DMS79 treated with DMSO at 0.1 percent for 48 hours (cell line): Measurements from ENCODE around the gene RNF212B.
"Not testable (repeated sequence)": the region's sequence is repeated elsewhere in the genome, so short reads cannot be mapped to it uniquely, and the experiment has no call there.

Source experiments
- DNase-seq: peaks from one replicate; lab custom pipeline; 2025; lab: John Stamatoyannopoulos, UW

RNF212B gene

GRCh38 chr14:23242076-23242475 is 4.3 kb downstream of the RNF212B start:
- DNase-seq, result no peak

- DNase-seq, result no peak
These were observed 5.3 kb downstream of the RNF212B start for GRCh38 chr14:23243066-23243465.

- no peak for DNase-seq
These were observed 7.5 kb downstream of the RNF212B start for GRCh38 chr14:23245282-23245681.

- DNase-seq, result no peak
These were observed 10.9 kb downstream of the RNF212B start for GRCh38 chr14:23248601-23249000.

- no peak for DNase-seq
These were observed 12.1 kb downstream of the RNF212B start for GRCh38 chr14:23249824-23250223.

- DNase-seq, result no peak
These were observed 14.3 kb downstream of the RNF212B start for GRCh38 chr14:23252006-23252405.

GRCh38 chr14:23252420-23253333 is 14.9 kb downstream of the RNF212B start:
- no peak for DNase-seq

- DNase-seq, result no peak
These were observed 20.5 kb downstream of the RNF212B start for GRCh38 chr14:23258256-23258655.

GRCh38 chr14:23259426-23259825 is 21.7 kb downstream of the RNF212B start:
- no peak for DNase-seq

- DNase-seq, result not testable (repeated sequence)
These were observed 23.1 kb downstream of the RNF212B start for GRCh38 chr14:23260849-23261248.

- no peak for DNase-seq
These were observed 31.5 kb downstream of the RNF212B start for GRCh38 chr14:23269193-23269592.

- no peak for DNase-seq
These were observed 37.7 kb downstream of the RNF212B start for GRCh38 chr14:23275412-23275811.

GRCh38 chr14:23277189-23277588 is 39.5 kb downstream of the RNF212B start:
- DNase-seq, result no peak

- DNase-seq, result not testable (repeated sequence)
These were observed 40.2 kb downstream of the RNF212B start for GRCh38 chr14:23277928-23278327.

GRCh38 chr14:23281247-23281646 is 43.5 kb downstream of the RNF212B start:
- no peak for DNase-seq

- DNase-seq, result peak; percentile 25
These were observed 47.2 kb downstream of the RNF212B start for GRCh38 chr14:23284654-23285529.

- DNase-seq, result no peak
These were observed 47.8 kb downstream of the RNF212B start for GRCh38 chr14:23285530-23286019.

- peak; percentile 100 for DNase-seq
These were observed 48.5 kb downstream of the RNF212B start, which contains the start of gene HOMEZ for GRCh38 chr14:23286020-23286901. Gene HOMEZ (minus strand): TSS chr14:23286132. CDS start chr14:23285952, 180 bp downstream.

- no peak for DNase-seq
These were observed 49.3 kb downstream of the RNF212B start for GRCh38 chr14:23286902-23287479.

- DNase-seq, result peak; percentile 26
These were observed 57.2 kb downstream of the RNF212B start for GRCh38 chr14:23294734-23295561.
